Testis (tissue), 2 donors: Measurements from ENCODE around the gene P2RY4.

Experiments
- POLR2A ChIP-seq: fragments of 450-650 bp; IDR thresholded peaks from one replicate; pipeline ENCODE4 v1.6.1; 2017; ENCODE audit warnings: antibody characterized with exemption, mild to moderate bottlenecking, moderate library complexity
- TF ChIP-seq, protein P1 (sequence below), 3 experiments: fragments of 450-650 bp in 2 of 3; fragments of 200-600 bp in 1 of 3; sonication (generic) in 1 of 3; IDR thresholded peaks; one replicate each; pipeline ENCODE4 v1.5.1; 2016 to 2019; ENCODE audit warnings: antibody characterized with exemption in 3 of 3, mild to moderate bottlenecking in 2 of 3, moderate library complexity in 1 of 3

- TF ChIP-seq, protein P1, sequence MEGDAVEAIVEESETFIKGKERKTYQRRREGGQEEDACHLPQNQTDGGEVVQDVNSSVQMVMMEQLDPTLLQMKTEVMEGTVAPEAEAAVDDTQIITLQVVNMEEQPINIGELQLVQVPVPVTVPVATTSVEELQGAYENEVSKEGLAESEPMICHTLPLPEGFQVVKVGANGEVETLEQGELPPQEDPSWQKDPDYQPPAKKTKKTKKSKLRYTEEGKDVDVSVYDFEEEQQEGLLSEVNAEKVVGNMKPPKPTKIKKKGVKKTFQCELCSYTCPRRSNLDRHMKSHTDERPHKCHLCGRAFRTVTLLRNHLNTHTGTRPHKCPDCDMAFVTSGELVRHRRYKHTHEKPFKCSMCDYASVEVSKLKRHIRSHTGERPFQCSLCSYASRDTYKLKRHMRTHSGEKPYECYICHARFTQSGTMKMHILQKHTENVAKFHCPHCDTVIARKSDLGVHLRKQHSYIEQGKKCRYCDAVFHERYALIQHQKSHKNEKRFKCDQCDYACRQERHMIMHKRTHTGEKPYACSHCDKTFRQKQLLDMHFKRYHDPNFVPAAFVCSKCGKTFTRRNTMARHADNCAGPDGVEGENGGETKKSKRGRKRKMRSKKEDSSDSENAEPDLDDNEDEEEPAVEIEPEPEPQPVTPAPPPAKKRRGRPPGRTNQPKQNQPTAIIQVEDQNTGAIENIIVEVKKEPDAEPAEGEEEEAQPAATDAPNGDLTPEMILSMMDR (IDR thresholded peaks at IDR 0.05): no peak
- TF ChIP-seq POLR2A: no peak
Observed at GRCh38 chrX:70254063-70254400, 6.0 kb downstream of the P2RY4 start.
